Stimulated activated memory B cell treated with anti-CD40 and anti-IgM and Interleukin-4, amounts not matched to agents 10 μg/mL and 1 μg/mL and 100 μg/mL, for 72 hours (primary cell): ENCODE results near the gene IL1RL1.
"Not testable (repeated sequence)": the region's sequence is repeated elsewhere in the genome, so short reads cannot be mapped to it uniquely, and the experiment has no call there.

ENCODE experiments used
- ATAC-seq: fragments of 150-1000 bp; cut with Tn5 transposase; 2 replicates; pipeline ENCODE4 v1.10.0; 2021
- H3K27ac Mint-ChIP-seq: one replicate; pipeline ENCODE4 v1.8.0; 2022; ENCODE audit warnings: mild to moderate bottlenecking, mixed read lengths
- H3K27me3 Mint-ChIP-seq: one replicate; pipeline ENCODE4 v1.8.0; 2022; ENCODE audit warnings: mixed read lengths
- H3K36me3 Mint-ChIP-seq: one replicate; pipeline ENCODE4 v1.8.0; 2022; ENCODE audit warnings: mixed read lengths
- H3K4me1 Mint-ChIP-seq: one replicate; pipeline ENCODE4 v1.8.0; 2022; ENCODE audit warnings: mixed read lengths
- H3K4me3 Mint-ChIP-seq: one replicate; pipeline ENCODE4 v1.8.0; 2022; ENCODE audit warnings: mild to moderate bottlenecking, moderate library complexity, mixed read lengths
- H3K9me3 Mint-ChIP-seq: one replicate; pipeline ENCODE4 v1.8.0; 2022; ENCODE audit warnings: mixed read lengths

IL1RL1 gene

DNA sequence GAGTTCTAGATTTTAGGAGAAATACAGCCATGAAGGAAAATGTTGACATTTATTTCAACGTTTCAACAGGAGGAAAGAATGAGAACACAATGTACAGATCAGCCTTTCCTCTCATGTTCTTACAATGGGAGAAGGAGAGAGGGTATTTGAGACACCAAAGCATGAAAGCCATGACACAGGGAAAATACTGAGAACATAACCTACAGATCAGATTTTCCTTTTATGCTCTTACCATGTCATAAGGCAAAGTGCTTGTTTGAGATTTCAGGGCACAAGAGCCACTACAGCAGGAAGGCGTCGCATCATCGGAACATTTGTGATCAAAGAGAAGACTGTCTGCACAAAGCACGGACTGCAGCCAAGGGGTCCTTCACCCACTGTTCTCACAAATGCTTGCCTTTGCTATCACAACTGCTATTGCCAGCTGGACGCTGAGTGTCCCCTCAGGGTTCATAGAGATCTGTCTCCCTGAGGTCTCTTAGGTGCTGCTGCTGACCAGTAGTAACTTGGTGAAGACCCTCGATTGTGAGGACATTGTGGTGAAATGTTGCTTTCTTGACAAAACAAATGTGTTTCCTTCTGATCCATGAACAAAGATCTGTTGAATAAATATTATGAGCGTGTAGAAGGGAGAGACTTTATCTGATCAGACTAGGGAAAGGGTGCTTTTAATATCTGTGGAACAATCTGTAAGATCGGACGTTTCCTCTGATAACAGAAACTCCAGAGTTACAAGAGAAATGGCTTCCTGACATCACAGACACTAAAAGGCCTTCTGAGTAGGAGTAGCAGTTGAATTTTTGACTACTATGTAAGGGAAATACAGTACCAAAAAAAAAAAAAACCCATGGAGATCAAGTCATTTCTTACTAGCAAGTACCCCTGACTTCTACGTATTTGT lies 6.4 kb upstream of the IL1RL1 start:
- Mint-ChIP-seq H3K4me1 (peaks cover 14% of the 10 kb centered on the region), H3K9me3 (no peaks in the 10 kb centered on the region), H3K27ac (no peak overlapping the region), H3K4me3 (no peak overlapping the region), H3K27me3 (peaks cover 67% of the 10 kb centered on the region), H3K36me3 (no peaks in the 10 kb centered on the region)
- no peak for ATAC-seq

- ATAC-seq, result no peak
- Mint-ChIP-seq H3K36me3 (no peaks in the 10 kb centered on the region), H3K4me1 (peaks cover 13% of the 10 kb centered on the region), H3K27me3 (peaks cover 60% of the 10 kb centered on the region), H3K4me3 (no peak overlapping the region), H3K9me3 (no peaks in the 10 kb centered on the region), H3K27ac (no peak overlapping the region)
Measured at GRCh38 chr2:102306125-102306524, 5.2 kb upstream of the IL1RL1 start.

- Mint-ChIP-seq H3K36me3 (no peaks in the 10 kb centered on the region), H3K4me1 (no peaks in the 10 kb centered on the region), H3K27ac (no peak overlapping the region), H3K4me3 (no peak overlapping the region), H3K9me3 (no peaks in the 10 kb centered on the region), H3K27me3 (peaks cover 21% of the 10 kb centered on the region)
- ATAC-seq, result no peak
Measured at GRCh38 chr2:102313025-102313424, 1.7 kb downstream of the IL1RL1 start.

DNA sequence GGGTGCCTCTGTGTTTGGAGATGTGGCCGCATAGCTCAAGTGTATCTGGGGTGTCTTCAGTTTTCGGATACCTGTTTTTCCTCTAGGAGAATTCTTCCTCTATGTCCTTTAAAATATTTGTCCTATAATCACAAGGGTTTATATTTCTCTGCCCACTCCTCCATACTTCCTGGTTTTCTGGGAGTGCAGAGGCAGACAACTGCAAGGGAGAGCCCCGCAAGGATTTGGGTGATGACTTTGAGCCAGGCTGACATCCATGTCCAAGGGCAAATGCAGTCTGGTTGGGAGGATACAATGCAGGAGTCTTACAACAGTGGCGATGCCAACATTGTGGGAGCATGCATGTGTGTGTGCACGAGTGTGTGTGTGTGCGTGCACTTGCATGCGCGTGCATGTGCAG lies 2.1 kb downstream of the IL1RL1 start:
- no peak for ATAC-seq
- Mint-ChIP-seq H3K4me1 (no peaks in the 10 kb centered on the region), H3K36me3 (no peaks in the 10 kb centered on the region), H3K4me3 (no peak overlapping the region), H3K27ac (no peak overlapping the region), H3K9me3 (no peaks in the 10 kb centered on the region), H3K27me3 (peaks cover 21% of the 10 kb centered on the region)

DNA sequence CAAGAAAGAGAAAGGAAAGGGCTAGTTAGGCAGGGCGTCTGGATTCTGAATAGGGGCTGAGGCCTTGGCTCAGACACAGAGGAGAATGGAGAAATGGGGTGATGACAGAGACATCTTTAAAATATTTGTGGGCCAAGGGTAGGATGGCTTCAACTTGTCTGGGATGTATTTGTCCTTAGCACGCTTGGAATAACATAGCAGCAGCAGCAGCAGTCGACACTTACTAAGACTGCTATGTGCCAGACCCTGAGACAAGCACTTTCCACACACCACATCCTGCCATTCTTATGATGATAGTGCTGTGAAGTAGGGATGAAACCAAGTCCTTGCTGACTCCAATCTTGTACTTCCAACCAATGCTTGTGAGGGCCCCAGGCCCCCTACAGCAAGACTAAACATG lies 2.6 kb downstream of the IL1RL1 start:
- Mint-ChIP-seq H3K4me1 (no peaks in the 10 kb centered on the region), H3K9me3 (no peaks in the 10 kb centered on the region), H3K36me3 (no peaks in the 10 kb centered on the region), H3K4me3 (no peak overlapping the region), H3K27ac (no peak overlapping the region), H3K27me3 (peaks cover 21% of the 10 kb centered on the region)
- ATAC-seq, result no peak

GRCh38 chr2:102315921-102316320 lies 4.6 kb downstream of the IL1RL1 start:
- H3K36me3 Mint-ChIP-seq, result no peaks in the 10 kb centered on the region
- no peak overlapping the region for H3K4me3 Mint-ChIP-seq
- no peak for ATAC-seq
- H3K27me3 Mint-ChIP-seq, result peaks cover 10% of the 10 kb centered on the region
- no peak overlapping the region for H3K27ac Mint-ChIP-seq
- no peaks in the 10 kb centered on the region for H3K9me3 Mint-ChIP-seq
- H3K4me1 Mint-ChIP-seq, result no peaks in the 10 kb centered on the region

DNA sequence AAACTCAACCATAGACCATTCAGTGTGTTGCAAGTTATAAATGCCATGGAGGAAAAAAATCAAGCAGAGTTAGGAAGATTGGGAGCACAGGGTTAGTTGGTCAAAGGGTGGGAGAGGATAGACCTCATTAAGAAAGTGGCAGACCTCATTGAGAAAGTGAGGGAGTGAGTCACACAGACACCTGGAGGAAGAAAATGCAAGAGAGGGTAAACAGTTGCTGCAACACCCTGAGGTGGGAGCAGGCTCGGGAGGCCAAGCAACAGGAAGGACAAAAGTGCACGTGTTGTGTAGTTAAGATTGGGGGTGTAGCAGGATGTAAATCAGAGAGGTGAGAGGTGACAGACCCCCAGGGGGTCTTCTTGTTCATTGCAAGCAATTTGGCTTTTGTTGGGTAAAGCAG lies 6.4 kb downstream of the IL1RL1 start:
- Mint-ChIP-seq H3K27me3 (peaks cover 13% of the 10 kb centered on the region), H3K27ac (no peak overlapping the region), H3K4me3 (no peak overlapping the region), H3K9me3 (no peaks in the 10 kb centered on the region), H3K36me3 (no peaks in the 10 kb centered on the region), H3K4me1 (no peaks in the 10 kb centered on the region)
- ATAC-seq, result no peak

DNA sequence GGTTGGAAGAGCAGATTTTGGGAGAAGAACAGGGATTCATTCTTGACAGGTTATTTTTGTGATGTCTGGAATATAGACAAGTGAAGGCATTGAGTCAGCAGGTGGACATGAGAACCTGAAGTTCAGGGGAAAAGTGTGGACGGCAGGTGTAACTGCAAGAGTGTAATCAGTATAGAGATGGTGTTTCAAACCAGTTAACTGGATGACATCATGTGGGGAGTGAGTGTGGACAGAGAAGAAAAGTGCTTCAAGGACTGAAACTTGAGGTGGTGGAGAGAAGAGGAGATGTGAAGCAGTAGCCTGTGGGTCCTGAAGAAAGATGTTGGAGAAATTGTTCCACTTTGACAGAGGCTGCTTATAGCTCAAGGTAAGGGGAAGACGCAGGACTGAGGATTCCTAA lies 7.1 kb downstream of the IL1RL1 start:
- no peaks in the 10 kb centered on the region for H3K4me1 Mint-ChIP-seq
- ATAC-seq, result no peak
- no peak overlapping the region for H3K27ac Mint-ChIP-seq
- H3K27me3 Mint-ChIP-seq, result peaks cover 14% of the 10 kb centered on the region
- no peak overlapping the region for H3K4me3 Mint-ChIP-seq
- no peaks in the 10 kb centered on the region for H3K9me3 Mint-ChIP-seq
- no peaks in the 10 kb centered on the region for H3K36me3 Mint-ChIP-seq

DNA sequence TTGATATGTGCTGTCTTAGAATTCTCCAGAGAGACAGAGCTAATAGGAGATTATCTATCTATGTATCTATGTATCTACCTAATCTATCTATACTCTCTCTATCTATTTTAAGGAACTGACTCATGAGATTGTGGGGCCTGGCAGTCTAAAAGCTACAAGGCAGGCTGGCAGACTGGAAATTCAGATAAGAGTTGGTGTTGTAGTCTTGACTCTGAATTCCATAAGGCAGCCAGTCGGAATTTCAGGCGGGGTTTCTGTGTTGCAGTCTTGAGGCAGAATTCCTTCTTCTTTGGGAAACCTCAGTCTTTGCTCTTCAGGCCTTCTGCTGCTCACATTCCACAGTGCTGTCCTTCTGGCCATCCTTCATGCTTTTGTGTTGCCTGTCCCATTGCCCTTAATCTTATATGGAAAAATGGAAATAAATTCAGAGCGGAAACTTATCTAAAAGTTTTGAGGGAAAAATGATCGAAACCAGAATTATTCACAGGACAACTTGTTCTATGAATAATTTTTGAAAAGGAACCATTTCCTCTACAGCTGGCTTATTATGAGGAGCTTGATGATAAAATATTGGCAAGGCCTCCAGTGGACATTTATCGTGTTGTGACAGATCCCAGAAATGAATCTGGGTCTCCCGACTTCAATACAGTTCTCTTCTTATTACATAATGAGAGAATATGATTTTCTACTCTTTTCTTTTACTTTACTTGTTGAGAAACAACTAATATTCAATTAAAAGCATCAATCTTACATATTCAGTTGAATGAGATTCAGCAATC lies 10.8 kb downstream of the IL1RL1 start:
- Mint-ChIP-seq H3K4me1 (no peaks in the 10 kb centered on the region), H3K36me3 (no peaks in the 10 kb centered on the region), H3K27ac (no peak overlapping the region), H3K27me3 (peaks cover 45% of the 10 kb centered on the region), H3K9me3 (no peaks in the 10 kb centered on the region), H3K4me3 (no peak overlapping the region)
- ATAC-seq, result no peak

DNA sequence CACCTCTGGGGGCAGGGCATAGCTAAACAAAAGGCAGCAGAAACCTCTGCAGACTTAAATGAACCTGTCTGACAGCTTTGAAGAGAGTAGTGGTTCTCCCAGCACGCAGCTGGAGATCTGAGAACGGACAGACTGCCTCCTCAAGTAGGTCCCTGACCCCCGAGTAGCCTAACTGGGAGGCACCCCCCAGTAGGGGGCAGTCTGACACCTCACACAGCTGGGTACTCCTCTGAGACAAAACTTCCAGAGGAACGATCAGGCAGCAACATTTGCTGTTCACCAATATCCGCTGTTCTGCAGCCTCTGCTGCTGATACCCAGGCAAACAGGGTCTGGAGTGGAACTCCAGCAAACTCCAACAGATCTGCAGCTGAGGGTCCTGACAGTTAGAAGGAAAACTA lies 13.6 kb downstream of the IL1RL1 start:
- not testable (repeated sequence) for ATAC-seq, H3K9me3 Mint-ChIP-seq, H3K27ac Mint-ChIP-seq, H3K4me1 Mint-ChIP-seq, H3K4me3 Mint-ChIP-seq, H3K36me3 Mint-ChIP-seq
- H3K27me3 Mint-ChIP-seq, result peaks cover 45% of the 10 kb centered on the region

GRCh38 chr2:102331311-102331980 lies 20.1 kb downstream of the IL1RL1 start:
- Mint-ChIP-seq H3K9me3 (no peaks in the 10 kb centered on the region), H3K36me3 (no peaks in the 10 kb centered on the region), H3K4me1 (no peaks in the 10 kb centered on the region), H3K27ac (no peak overlapping the region), H3K4me3 (no peak overlapping the region), H3K27me3 (peaks cover 29% of the 10 kb centered on the region)
- no peak for ATAC-seq

DNA sequence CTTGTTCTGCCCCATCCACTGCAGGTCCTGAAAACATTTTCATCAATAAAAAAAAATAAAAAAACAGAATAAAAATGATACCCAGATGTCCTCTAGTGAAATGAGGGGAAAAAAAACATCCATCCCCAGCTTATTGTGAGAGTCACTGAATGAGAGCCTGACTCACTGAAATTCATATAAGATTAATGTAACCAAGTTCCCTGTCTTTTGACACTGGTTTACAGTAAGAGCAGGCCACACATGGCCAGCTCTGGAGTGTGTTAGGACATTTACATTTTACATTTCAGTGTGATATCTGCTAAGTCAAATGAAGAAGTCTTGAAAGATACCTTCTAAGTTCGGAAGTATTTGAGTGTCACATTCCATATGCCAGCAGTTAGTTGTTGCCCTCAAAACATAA lies 23.1 kb downstream of the IL1RL1 start:
- Mint-ChIP-seq H3K4me3 (no peak overlapping the region), H3K27me3 (peaks cover 24% of the 10 kb centered on the region), H3K27ac (no peak overlapping the region), H3K9me3 (no peaks in the 10 kb centered on the region), H3K36me3 (no peaks in the 10 kb centered on the region), H3K4me1 (no peaks in the 10 kb centered on the region)
- ATAC-seq, result no peak

DNA sequence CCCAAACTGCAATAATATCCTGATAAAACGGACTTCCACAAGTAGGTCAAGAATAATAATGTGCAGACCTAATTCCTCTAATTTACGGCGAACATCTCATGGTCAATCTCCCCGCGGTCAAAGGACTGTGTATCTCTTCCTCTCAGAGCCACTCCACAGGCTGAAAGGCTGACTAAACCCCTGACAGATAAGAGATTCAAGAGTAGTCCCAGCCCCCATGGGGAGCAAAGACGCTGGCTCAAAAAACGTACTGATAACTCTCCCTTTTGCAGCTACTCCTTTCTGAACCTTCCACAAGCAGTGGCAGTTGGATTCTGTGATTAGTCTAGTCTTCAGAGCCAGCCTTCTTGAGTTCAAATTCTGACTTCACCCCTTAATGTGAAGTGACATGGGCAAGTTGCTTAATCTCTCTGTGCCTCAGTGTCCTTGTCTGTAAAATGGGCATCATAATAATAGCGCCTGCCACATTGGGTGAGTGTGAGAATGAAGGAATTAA lies 24.6 kb downstream of the IL1RL1 start:
- H3K4me1 Mint-ChIP-seq, result no peaks in the 10 kb centered on the region
- no peak overlapping the region for H3K27ac Mint-ChIP-seq
- peaks cover 24% of the 10 kb centered on the region for H3K27me3 Mint-ChIP-seq
- H3K36me3 Mint-ChIP-seq, result no peaks in the 10 kb centered on the region
- H3K4me3 Mint-ChIP-seq, result no peak overlapping the region
- no peak for ATAC-seq
- H3K9me3 Mint-ChIP-seq, result no peaks in the 10 kb centered on the region

DNA sequence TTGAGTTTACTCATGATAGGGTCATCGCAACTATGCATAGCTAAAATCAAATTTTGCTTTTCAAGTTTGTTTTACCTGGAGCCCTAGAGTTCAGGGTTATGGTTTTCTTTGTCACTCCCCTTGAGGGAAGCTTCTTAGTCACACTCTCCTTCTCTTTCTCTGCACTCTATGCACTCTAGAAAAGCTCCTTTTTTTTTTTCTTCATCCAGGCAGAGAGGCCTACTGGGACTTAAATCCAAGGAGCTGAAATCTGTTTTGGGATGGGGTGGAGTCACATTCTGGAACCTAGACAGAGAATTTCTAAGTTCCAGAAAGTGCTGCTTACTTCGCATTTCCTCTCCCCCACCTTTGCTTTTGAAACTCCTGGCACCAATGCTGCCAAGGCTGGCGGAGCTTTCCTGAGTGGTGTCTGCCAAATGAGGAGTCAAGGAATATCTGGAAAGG lies 25.2 kb downstream of the IL1RL1 start:
- no peaks in the 10 kb centered on the region for H3K4me1 Mint-ChIP-seq
- peaks cover 24% of the 10 kb centered on the region for H3K27me3 Mint-ChIP-seq
- no peaks in the 10 kb centered on the region for H3K36me3 Mint-ChIP-seq
- no peak for ATAC-seq
- no peaks in the 10 kb centered on the region for H3K9me3 Mint-ChIP-seq
- H3K4me3 Mint-ChIP-seq, result no peak overlapping the region
- no peak overlapping the region for H3K27ac Mint-ChIP-seq

GRCh38 chr2:102337012-102337411 lies 25.6 kb downstream of the IL1RL1 start:
- no peaks in the 10 kb centered on the region for H3K9me3 Mint-ChIP-seq
- H3K27ac Mint-ChIP-seq, result no peak overlapping the region
- H3K36me3 Mint-ChIP-seq, result no peaks in the 10 kb centered on the region
- H3K4me1 Mint-ChIP-seq, result no peaks in the 10 kb centered on the region
- peaks cover 21% of the 10 kb centered on the region for H3K27me3 Mint-ChIP-seq
- ATAC-seq, result no peak
- H3K4me3 Mint-ChIP-seq, result no peak overlapping the region
